ENCODE data around the gene INPP5K.

The INPP5K gene

DNA sequence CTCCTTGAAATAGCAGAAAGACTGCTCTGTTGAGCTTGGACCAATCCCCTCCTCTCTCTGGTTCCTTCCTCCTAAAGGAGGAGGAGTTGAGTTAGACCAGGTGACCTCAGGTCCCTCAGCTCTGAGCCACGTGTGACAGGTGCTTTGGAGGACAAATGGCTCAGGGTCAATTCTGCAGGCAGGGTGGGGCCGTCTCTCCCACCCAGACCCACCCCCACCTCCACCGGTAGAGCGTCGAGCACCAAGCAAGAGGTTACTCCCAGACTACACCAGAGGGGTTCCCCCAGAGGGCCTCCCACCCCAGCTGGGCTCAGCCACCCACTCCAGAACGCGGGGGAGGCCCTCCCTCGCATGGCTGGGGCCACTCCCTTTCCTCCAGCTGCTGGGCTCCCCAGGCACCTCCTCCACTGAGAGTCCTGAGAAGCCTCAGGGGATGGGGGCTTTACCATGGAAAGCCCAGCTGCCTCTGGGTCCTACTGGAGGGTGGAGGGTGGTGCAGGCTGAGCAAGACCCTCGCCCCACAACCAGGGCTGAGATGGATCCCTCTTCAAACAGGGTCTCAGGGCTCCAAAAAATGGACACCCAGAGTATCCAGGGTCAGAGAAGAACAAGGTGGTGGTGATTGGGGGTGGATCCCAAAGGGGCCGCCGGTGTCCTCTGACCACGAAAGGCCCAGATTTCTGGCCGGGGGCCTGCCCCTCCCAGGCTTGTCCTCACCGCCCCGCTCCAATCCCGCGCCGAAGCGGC, 31.6 kb downstream of the INPP5K start:
- DNase-seq = peak; percentile 66

GRCh38 chr17:1484060-1484535, 32.3 kb downstream of the INPP5K start:
- no peak for DNase-seq

- no peak for DNase-seq
These were observed 33.7 kb downstream of the INPP5K start for GRCh38 chr17:1482680-1483079.

- DNase-seq = no peak
These were observed 34.7 kb downstream of the INPP5K start for GRCh38 chr17:1481736-1482135.

DNA sequence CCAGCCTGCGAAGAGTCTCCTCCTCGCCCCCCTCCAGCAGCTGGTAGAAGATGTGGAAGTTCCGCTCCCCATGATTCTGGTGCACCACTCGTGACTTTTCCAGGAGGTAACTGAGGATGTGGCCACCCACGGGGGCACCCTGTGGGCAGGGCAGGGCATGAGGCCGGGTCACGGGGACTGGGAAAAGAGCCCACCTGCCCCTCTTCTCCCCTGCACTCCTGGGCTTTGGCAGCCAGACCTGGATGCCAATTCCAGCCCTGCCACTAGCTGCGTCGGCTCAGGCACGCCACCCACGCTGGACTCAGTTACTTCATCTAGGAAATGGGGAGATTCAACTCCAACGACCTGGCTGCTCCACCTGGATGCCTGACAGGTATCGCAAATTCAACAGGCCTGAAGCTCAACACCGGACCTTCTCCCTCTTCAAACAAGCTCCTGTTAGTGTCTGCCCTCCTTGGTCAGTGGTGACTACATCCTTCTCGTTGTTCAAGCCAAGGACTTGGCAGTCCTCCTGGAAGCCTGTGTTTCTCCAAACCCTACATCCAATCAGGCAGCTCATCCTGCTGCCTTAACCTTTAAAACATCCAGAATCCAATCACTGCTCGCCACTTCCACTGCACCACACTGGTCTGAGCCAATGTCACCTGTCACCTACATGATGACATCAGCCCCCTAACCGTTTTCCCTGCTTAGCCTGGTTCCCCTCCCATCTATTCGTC, 35.5 kb downstream of the INPP5K start:
- DNase-seq = no peak

- no peak for DNase-seq
These were observed 38.0 kb downstream of the INPP5K start for GRCh38 chr17:1478418-1478817.

DNA sequence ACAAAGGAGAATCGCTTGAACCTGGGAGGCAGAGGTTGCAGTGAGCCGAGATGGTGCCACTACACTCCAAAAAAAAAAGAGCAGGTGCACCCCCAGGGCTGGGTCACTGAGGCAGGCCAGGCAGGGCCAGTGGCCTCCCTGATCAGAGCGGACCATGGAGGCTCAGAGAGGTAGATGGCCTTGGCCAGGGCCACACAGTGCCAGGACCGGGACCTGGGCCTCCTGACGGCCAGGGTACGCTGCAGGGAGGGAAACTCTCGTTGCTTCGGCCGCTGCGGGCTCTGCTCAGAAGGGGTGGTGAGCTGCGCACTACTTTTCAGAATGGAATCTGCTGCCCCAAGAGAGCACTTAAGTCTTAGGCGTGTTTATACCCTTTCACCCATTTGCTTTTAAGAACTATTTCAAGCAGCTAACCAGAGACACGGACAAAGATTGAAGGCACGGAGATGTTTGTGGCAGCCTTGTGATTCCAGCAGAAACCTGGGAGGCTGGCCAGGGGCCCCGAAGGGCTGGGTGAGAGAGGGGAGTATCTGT, 41.0 kb downstream of the INPP5K start:
- DNase-seq = no peak

GRCh38 chr17:1474402-1475189, 41.8 kb downstream of the INPP5K start:
- DNase-seq = no peak

DNA sequence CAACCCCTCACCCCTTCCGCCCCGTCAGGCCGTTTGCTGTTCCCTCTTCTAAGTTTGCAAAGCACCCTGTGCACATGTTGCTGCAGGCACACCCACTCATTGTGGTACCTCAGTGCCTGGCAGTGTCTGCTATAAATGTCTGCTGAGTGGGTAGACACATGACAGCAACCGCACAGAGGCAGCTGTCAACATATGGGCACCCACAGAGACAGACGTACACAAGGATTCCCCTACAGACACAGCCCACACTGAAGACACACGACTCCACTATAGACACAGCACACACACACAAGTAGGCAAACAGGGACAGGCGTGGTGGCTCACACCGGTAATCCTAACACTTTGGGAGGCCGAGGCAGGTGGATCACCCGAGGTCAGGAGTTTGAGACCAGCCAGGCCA, 42.6 kb downstream of the INPP5K start:
- DNase-seq = no peak

GRCh38 chr17:1473170-1473569, 43.2 kb downstream of the INPP5K start:
- DNase-seq = no peak

GRCh38 chr17:1471911-1472821, 44.2 kb downstream of the INPP5K start:
- no peak for DNase-seq

DNA sequence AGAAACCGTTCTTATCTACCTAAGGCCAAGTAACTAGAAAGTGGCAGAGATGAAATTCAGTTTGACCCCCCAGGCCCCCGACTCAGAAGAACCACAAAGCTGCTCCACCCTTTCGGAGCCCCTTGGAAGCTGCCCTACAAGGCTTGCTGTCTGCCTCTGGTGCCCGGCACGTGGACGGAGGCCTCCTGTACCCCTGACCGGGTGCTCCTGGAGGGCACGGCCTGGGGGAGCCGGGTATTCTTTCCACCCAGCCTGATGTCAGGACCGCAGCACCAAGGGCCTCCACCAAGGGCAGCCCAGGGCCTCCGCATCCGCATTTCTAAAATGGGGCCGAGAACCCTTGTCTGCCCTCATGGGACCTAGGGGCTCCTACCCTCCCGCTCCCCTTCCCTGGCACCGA, 44.9 kb downstream of the INPP5K start:
- DNase-seq = no peak

GRCh38 chr17:1470755-1471462, 45.5 kb downstream of the INPP5K start:
- DNase-seq = no peak

GRCh38 chr17:1470071-1470754, 46.2 kb downstream of the INPP5K start:
- DNase-seq = no peak

DNA sequence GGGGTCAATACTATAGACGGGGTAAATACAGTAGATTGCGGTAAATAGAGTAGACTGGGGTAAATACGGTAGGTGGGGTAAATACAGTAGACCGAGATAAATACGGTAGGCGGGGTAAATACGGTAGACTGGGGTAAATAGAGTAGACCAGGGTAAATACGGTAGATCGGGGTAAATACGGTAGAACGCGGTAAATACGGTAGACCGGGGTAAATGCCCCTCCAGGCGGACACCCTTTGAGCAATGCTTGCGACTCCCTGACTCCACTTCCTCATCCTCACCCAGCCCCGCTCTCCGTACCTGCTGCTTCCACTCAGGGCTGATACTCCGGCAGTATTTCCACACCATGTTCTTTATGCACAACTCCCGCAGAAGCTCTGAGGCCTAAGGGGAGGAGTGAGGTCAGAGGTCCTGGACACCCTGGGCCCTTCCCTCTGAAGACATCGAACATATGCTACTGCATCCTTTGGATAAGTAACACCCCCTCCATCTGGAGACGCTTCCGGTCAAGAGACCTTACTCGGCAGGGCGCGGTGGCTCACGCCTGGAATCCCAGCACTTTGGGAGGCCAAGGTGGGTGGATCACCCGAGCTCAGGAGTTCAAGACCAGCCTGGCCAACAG, 47.1 kb downstream of the INPP5K start:
- DNase-seq = no peak

- DNase-seq = no peak
These were observed 48.4 kb downstream of the INPP5K start for GRCh38 chr17:1467898-1468492.

DNA sequence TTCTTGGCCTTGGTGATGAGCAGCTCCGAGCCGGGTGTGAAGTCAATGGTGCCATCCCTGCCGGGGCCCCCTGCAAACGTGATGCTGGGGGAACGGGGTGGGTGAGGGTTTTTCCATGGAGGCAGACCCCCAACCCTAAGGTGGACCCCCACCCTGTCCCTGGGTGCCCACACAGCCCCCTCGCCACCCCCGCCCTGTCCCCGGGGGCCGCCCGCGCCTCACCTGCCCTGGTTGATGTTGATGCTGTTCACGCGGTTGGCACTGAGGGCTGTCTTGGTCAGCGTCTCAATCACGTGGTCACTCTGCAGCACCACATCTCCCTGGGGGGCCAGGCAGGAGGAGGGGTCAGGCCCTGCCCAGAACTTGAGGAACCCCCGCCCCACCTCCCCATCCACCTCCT, 49.2 kb downstream of the INPP5K start:
- no peak for DNase-seq

DNA sequence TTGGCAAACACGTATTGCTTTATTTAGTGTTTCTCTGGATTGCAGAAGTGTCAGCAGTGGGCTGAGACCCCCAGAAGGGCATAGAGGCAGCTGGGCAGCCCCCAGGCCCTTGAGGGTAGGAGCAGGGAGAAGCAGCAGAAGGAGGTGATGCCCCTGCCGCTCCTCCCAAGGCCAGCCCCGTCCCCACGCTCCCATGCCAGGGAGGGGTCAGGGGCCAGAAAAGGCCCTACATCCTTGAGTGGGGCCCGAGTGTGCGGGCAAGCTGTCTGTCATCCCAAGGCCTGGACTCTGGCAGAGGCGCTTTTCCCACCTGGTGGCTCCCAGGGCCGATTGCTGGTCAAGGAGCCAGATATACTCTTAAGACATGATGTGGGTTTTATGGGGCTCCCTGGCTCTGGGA, 52.2 kb downstream of the INPP5K start:
- DNase-seq = no peak

- peak; percentile 89 for DNase-seq
These were observed 54.0 kb downstream of the INPP5K start for GRCh38 chr17:1462164-1463112.
